PC-3 (cell line): ENCODE measurements around the gene SOX5. TPM values are rescaled to one million over a fixed set of nuclear protein-coding genes. Genes with fewer than 3 reads are reported as not detected.

Experiments used
- ATAC-seq: fragments of 200-7000 bp; cut with Tn5 transposase; 2 replicates; pipeline ENCODE4 v1.9.1; 2020; ENCODE audit warnings: mild to moderate bottlenecking, moderate library complexity
- BruUV-seq: library from RNA; stranded (reverse); fragments of 400-500 nt; replicated peaks from 2 replicates; lab custom pipeline; 2021; lab: Mats Ljungman, UMichigan
- CTCF ChIA-PET: fragments of 300-600 bp; sonication (Branson Sonifier 250); formaldehyde crosslinking; loops from one replicate; lab custom pipeline; 2022; ENCODE audit warnings: antibody characterized with exemption; lab: Charles Lee
- POLR2A ChIA-PET: fragments of 300-600 bp; sonication (Branson Sonifier 250); formaldehyde crosslinking; loops from one replicate; lab custom pipeline; 2022; ENCODE audit warnings: antibody characterized with exemption; ENCODE audit not compliant: unreplicated experiment; lab: Charles Lee
- DNase-seq: peaks from one replicate; pipeline ENCODE4 v3.0.0-alpha.2; 2015
- H2AFZ ChIP-seq: fragments of 300-600 bp; sonication (generic); 2 replicates; pipeline ENCODE4 v1.6.0; 2016; ENCODE audit warnings: antibody characterized with exemption, low read length
- H3F3A ChIP-seq: fragments of 300-600 bp; sonication (generic); one replicate; pipeline ENCODE4 v1.6.0; 2017; ENCODE audit warnings: antibody characterized with exemption, low read length, control low read depth, mild to moderate bottlenecking; ENCODE audit not compliant: unreplicated experiment
- H3K27ac ChIP-seq: fragments of 300-600 bp; sonication (generic); 2 replicates; pipeline ENCODE4 v1.5.1; 2016; ENCODE audit warnings: mild to moderate bottlenecking, low read length
- H3K27me3 ChIP-seq: fragments of 300-600 bp; sonication (generic); 2 replicates; pipeline ENCODE4 v1.6.1; 2016; ENCODE audit warnings: low read length, mixed read lengths
- H3K36me3 ChIP-seq: fragments of 300-600 bp; sonication (generic); 2 replicates; pipeline ENCODE4 v1.6.1; 2016; ENCODE audit warnings: low read depth, mixed run types, low read length, mixed read lengths
- H3K4me1 ChIP-seq: fragments of 300-600 bp; sonication (generic); 2 replicates; pipeline ENCODE4 v1.5.1; 2016; ENCODE audit warnings: low read length; ENCODE audit not compliant: insufficient read depth
- H3K4me2 ChIP-seq: fragments of 300-600 bp; sonication (generic); 2 replicates; pipeline ENCODE4 v1.6.0; 2016; ENCODE audit warnings: low read length
- H3K4me3 ChIP-seq: fragments of 300-600 bp; sonication (generic); 2 replicates; pipeline ENCODE4 v1.5.1; 2016; ENCODE audit warnings: mild to moderate bottlenecking, low read length, mixed read lengths
- H3K79me2 ChIP-seq: fragments of 300-600 bp; sonication (generic); 2 replicates; pipeline ENCODE4 v1.6.1; 2017; ENCODE audit warnings: low read length, mixed read lengths
- H3K9ac ChIP-seq: fragments of 300-600 bp; sonication (generic); 2 replicates; pipeline ENCODE4 v1.6.0; 2016; ENCODE audit warnings: mild to moderate bottlenecking, low read length
- H3K9me2 ChIP-seq: fragments of 300-600 bp; sonication (generic); replicated peaks from 2 replicates; pipeline ENCODE4 v1.6.1; 2016; ENCODE audit warnings: mixed run types, low read length, mixed read lengths
- H3K9me3 ChIP-seq: fragments of 300-600 bp; sonication (generic); 2 replicates; pipeline ENCODE4 v1.6.1; 2016; ENCODE audit warnings: low read length, mixed read lengths
- H4K20me1 ChIP-seq: fragments of 300-600 bp; sonication (generic); 2 replicates; pipeline ENCODE4 v1.6.1; 2016; ENCODE audit warnings: low read length, mixed read lengths
- CTCF ChIP-seq: fragments of 300-600 bp; sonication (generic); conservative IDR thresholded peaks from 2 replicates; pipeline ENCODE4 v1.5.1; 2017; ENCODE audit warnings: antibody characterized with exemption, low read depth, mild to moderate bottlenecking, low read length
- EZH2 ChIP-seq: fragments of 300-600 bp; sonication (generic); IDR thresholded peaks from one replicate; pipeline ENCODE4 v1.6.1; 2017; ENCODE audit warnings: antibody characterized with exemption, mild to moderate bottlenecking, low read length; ENCODE audit not compliant: unreplicated experiment
- EZH2phosphoT487 ChIP-seq: fragments of 300-600 bp; sonication (generic); IDR thresholded peaks from 2 replicates; pipeline ENCODE4 v1.6.1; 2018; ENCODE audit warnings: mild to moderate bottlenecking, antibody characterized with exemption, low read length, borderline replicate concordance
- intact Hi-C: fragments of 100-400 bp; cut with micrococcal nuclease; formaldehyde crosslinking; loops from 2 replicates; pipeline ENCODE4 v1.9.0; 2023
- total RNA-seq: library from RNA; depleted of rRNA; stranded (reverse); fragments of >200 nt; gene quantifications from 2 replicates; pipeline ENCODE4 v1.2.3, GENCODE V29; 2014

Gene SOX5
- total RNA-seq, 1 experiment from 2014 or later = not detected

DNA sequence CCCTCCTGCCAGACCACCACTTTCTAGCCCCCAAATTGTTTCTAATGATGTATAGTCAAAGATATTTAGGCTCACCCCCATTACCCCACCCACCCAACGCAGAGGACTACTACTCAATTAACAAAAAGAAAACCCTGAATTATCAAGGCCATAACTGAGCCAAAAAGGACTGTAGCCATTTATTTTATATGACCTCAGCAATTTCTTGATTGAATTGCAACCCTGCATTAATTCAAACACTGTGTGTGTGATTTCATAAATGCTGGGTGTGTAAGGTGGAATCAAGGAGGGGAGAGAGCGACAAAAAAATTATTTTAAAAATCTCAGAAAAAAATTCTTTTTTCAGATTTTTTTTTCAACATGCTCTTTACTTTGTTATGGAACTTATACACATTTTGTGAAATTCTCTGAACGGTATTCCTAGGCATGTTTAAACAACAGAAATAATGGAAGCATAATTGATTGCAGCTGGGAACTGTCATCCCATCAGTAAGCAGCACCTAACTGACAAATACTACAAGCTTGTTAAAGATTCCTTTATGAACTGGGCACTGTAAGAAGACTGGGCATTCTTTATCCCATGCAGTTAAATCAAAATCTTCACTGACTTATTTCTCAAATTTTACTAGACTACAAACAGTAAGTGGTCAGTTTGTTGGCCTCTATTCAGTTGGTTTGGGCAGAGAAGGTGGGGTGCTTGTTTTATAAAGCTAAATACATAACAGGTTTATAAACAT lies 179.1 kb downstream of the SOX5 start:
- Histone ChIP-seq H3K27ac (no peak overlapping the region), H3F3A (no peaks in the 10 kb centered on the region), H3K27me3 (no peaks in the 10 kb centered on the region), H3K9me2 (no peaks in the 10 kb centered on the region), H3K4me1 (no peaks in the 10 kb centered on the region), H4K20me1 (no peaks in the 10 kb centered on the region), H2AFZ (no peak overlapping the region), H3K9ac (no peak overlapping the region), H3K9me3 (no peaks in the 10 kb centered on the region), H3K4me3 (no peak overlapping the region), H3K36me3 (no peaks in the 10 kb centered on the region), H3K79me2 (no peaks in the 10 kb centered on the region), H3K4me2 (no peak overlapping the region)
- ATAC-seq (no peak), DNase-seq (no peak)
- ChIA-PET POLR2A (no interaction called here), CTCF (no interaction called here)
- TF ChIP-seq CTCF (no peak), EZH2 (no peak), EZH2phosphoT487 (no peak)
- intact Hi-C loops = no loop called here
- BruUV-seq = no TSS peak

DNA sequence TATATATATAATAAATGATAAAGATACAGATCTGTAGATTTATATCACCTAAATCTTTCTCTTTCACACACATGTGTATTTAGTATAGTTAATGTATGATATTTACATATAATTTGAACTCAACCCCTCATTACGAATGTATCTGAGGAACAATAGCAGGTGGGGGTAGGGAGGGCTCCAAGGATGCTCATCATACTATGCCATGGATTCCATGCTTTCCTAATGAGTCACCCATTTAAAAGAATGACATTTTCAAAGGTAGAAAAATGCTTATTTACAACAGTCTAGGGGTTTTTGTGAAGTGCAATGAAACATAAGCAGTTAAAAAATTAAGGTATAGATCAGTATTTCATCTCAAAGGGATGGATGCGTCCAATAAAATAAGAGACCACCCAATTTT lies 181.6 kb downstream of the SOX5 start:
- POLR2A ChIA-PET = no interaction called here
- no peaks in the 10 kb centered on the region for H3K79me2 ChIP-seq
- H3K4me1 ChIP-seq = no peaks in the 10 kb centered on the region
- no peaks in the 10 kb centered on the region for H3K36me3 ChIP-seq
- ATAC-seq (no peak), DNase-seq (no peak)
- no peaks in the 10 kb centered on the region for H4K20me1 ChIP-seq
- no peak overlapping the region for H3K4me3 ChIP-seq
- intact Hi-C loops = no loop called here
- no peaks in the 10 kb centered on the region for H3F3A ChIP-seq
- no peak for TF ChIP-seq EZH2phosphoT487
- no peak for TF ChIP-seq CTCF
- no peak for TF ChIP-seq EZH2
- H3K9me3 ChIP-seq = no peaks in the 10 kb centered on the region
- H2AFZ ChIP-seq = no peak overlapping the region
- H3K9me2 ChIP-seq = no peaks in the 10 kb centered on the region
- BruUV-seq = no TSS peak
- H3K27ac ChIP-seq = no peak overlapping the region
- no peaks in the 10 kb centered on the region for H3K27me3 ChIP-seq
- H3K4me2 ChIP-seq = no peak overlapping the region
- H3K9ac ChIP-seq = no peak overlapping the region
- CTCF ChIA-PET = no interaction called here

DNA sequence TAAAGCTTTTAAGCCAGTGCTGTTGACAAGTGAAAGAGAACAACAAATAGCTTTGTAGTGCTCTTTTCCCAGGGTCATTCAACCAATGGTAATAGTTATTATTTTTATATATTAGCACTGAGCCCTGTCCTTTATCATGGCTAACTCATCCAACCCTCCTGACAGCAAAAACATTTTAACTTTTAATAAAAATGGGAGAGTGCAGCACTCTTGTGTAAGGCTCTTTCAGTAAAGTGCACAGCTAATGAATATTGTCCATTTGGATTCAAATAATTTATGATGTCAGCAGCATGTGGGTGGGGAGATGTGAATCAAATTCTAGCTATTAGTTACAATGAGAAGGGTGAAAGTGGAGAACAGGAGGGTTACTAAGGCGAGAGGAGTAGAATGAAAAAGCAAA lies 185.7 kb downstream of the SOX5 start:
- ChIA-PET POLR2A (no interaction called here), CTCF (no interaction called here)
- Histone ChIP-seq H3F3A (no peaks in the 10 kb centered on the region), H3K4me3 (no peak overlapping the region), H3K27me3 (no peaks in the 10 kb centered on the region), H2AFZ (no peak overlapping the region), H3K9me2 (no peaks in the 10 kb centered on the region), H3K9me3 (no peaks in the 10 kb centered on the region), H4K20me1 (no peaks in the 10 kb centered on the region), H3K79me2 (no peaks in the 10 kb centered on the region), H3K27ac (no peak overlapping the region), H3K36me3 (no peaks in the 10 kb centered on the region), H3K9ac (no peak overlapping the region), H3K4me2 (no peak overlapping the region), H3K4me1 (no peaks in the 10 kb centered on the region)
- DNase-seq (no peak), ATAC-seq (no peak)
- BruUV-seq = no TSS peak
- TF ChIP-seq CTCF (no peak), EZH2 (no peak), EZH2phosphoT487 (no peak)
- intact Hi-C loops = no loop called here
